Smooth muscle cell (in vitro differentiated cells): ENCODE results near the gene THEM5. TPM values are rescaled to one million over a fixed set of nuclear protein-coding genes. Genes with fewer than 3 reads are reported as not detected.

ENCODE experiments used
- DNase-seq: peaks from one replicate; lab custom pipeline; 2025; ENCODE audit not compliant: unreplicated experiment; lab: John Stamatoyannopoulos, UW
- H2AFZ ChIP-seq: fragments of 200-600 bp; sonication (generic); 2 replicates; pipeline ENCODE4 v1.6.0; 2016; ENCODE audit warnings: antibody characterized with exemption, low read depth, mild to moderate bottlenecking
- H3F3A ChIP-seq: fragments of 200-600 bp; sonication (generic); 2 replicates; pipeline ENCODE4 v1.6.0; 2017; ENCODE audit warnings: antibody characterized with exemption, low read depth
- H3K27ac ChIP-seq: fragments of 200-600 bp; sonication (generic); 2 replicates; pipeline ENCODE4 v1.5.1; 2016; ENCODE audit warnings: low read depth, mild to moderate bottlenecking
- H3K27me3 ChIP-seq: fragments of 200-600 bp; sonication (generic); 2 replicates; pipeline ENCODE4 v1.6.1; 2016; ENCODE audit warnings: low read depth, mild to moderate bottlenecking
- H3K36me3 ChIP-seq: fragments of 200-600 bp; sonication (generic); 2 replicates; pipeline ENCODE4 v1.5.1; 2016; ENCODE audit warnings: low read depth
- H3K4me1 ChIP-seq: fragments of 200-600 bp; sonication (generic); 2 replicates; pipeline ENCODE4 v1.5.1; 2016; ENCODE audit warnings: low read depth
- H3K4me2 ChIP-seq: fragments of 200-600 bp; sonication (generic); 2 replicates; pipeline ENCODE4 v1.6.0; 2016; ENCODE audit warnings: mild to moderate bottlenecking
- H3K4me3 ChIP-seq: fragments of 200-600 bp; sonication (generic); 2 replicates; pipeline ENCODE4 v1.5.1; 2016; ENCODE audit warnings: mild to moderate bottlenecking
- H3K79me2 ChIP-seq: fragments of 200-600 bp; sonication (generic); 2 replicates; pipeline ENCODE4 v1.6.0; 2016; ENCODE audit warnings: low read depth, mild to moderate bottlenecking
- H3K9ac ChIP-seq: fragments of 200-600 bp; sonication (generic); 2 replicates; pipeline ENCODE4 v1.6.0; 2016; ENCODE audit warnings: low read depth
- H3K9me3 ChIP-seq: fragments of 200-600 bp; sonication (generic); replicated peaks from 2 replicates; pipeline ENCODE4 v1.5.1; 2016; ENCODE audit warnings: low read depth
- H4K20me1 ChIP-seq: fragments of 200-600 bp; sonication (generic); 2 replicates; pipeline ENCODE4 v1.6.0; 2016; ENCODE audit warnings: low read depth
- WGBS: methylation state at CpG from one replicate; pipeline ENCODE4 v1.1.7; 2016; ENCODE audit warnings: low lambda C conversion rate; 5-methylcytosine and 5-hydroxymethylcytosine counted together
- polyA plus RNA-seq: library from polyadenylated mRNA; unstranded; fragments of >200 nt; fragmentation: Nextera tagmentation; extraction: Ambion mirVana; gene quantifications from 2 replicates; pipeline ENCODE4 v1.2.1, GENCODE V29; 2016
- total RNA-seq: library from RNA; depleted of rRNA; stranded (reverse); fragments of >200 nt; gene quantifications from 2 replicates; pipeline ENCODE4 v1.2.3, GENCODE V29; 2014
- TF ChIP-seq, protein P1 (sequence below): fragments of 200-600 bp; sonication (generic); IDR thresholded peaks from 2 replicates; pipeline ENCODE4 v1.5.1; 2017; ENCODE audit warnings: borderline replicate concordance, mild to moderate bottlenecking, antibody characterized with exemption; ENCODE audit not compliant: insufficient read depth, poor library complexity, severe bottlenecking

The THEM5 gene
- total and polyA plus RNA-seq, 2 experiments from 2014 or later, result 0.76 to 1.0 TPM

DNA sequence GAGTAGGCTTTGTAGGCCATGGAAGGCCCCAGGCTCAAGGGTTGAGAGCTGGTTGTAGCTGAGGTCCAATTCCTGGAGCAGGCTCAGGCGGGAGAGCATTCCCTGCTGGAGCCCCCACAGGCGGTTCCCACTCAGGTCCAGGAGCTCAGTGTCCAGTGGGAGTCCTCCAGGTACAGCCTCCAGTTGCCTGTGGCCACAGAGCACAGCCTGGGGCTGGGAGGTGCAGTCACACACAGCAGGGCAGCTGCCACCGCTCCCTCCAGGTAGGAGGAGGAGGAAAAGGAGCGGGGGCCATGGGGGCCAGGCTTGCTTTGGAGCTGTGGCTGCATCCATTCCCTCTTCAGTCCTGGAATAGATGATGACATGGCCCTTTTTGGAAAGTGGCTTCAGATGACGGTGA, 51.1 kb downstream of the THEM5 start:
- 92% methylated on average over 5 of the region's 5 CpGs for WGBS

DNA sequence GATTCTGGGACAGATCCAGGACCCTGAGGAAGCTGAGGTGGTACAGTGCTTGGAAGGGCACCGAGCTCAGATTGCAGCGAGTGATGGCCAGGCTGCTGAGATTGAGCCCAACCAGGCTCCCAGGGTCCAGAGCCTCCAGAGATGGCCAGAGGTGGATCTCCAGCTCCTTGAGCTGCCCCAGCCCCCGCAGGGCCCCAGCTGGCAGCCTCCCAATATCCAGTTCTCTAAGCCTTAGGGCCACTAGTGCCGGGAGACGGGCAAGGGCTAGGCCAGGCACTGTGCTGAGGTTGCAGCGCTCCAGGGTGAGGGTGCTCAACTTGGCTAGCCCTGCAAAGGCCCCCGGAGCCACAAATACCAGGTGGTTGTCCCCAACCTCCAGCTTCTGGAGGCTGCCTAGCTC, 51.7 kb downstream of the THEM5 start:
- no peaks in the 10 kb centered on the region for H3F3A ChIP-seq
- 95% methylated on average over 7 of the region's 7 CpGs for WGBS
- no peak overlapping the region for H3K4me2 ChIP-seq
- no peak overlapping the region for H3K27ac ChIP-seq
- no peak for DNase-seq
- H3K9me3 ChIP-seq, result no peaks in the 10 kb centered on the region
- peaks cover 14% of the 10 kb centered on the region for H3K27me3 ChIP-seq
- no peaks in the 10 kb centered on the region for H4K20me1 ChIP-seq
- TF ChIP-seq, protein P1, sequence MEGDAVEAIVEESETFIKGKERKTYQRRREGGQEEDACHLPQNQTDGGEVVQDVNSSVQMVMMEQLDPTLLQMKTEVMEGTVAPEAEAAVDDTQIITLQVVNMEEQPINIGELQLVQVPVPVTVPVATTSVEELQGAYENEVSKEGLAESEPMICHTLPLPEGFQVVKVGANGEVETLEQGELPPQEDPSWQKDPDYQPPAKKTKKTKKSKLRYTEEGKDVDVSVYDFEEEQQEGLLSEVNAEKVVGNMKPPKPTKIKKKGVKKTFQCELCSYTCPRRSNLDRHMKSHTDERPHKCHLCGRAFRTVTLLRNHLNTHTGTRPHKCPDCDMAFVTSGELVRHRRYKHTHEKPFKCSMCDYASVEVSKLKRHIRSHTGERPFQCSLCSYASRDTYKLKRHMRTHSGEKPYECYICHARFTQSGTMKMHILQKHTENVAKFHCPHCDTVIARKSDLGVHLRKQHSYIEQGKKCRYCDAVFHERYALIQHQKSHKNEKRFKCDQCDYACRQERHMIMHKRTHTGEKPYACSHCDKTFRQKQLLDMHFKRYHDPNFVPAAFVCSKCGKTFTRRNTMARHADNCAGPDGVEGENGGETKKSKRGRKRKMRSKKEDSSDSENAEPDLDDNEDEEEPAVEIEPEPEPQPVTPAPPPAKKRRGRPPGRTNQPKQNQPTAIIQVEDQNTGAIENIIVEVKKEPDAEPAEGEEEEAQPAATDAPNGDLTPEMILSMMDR, result no peak
- no peaks in the 10 kb centered on the region for H3K4me1 ChIP-seq
- no peak overlapping the region for H3K4me3 ChIP-seq
- no peaks in the 10 kb centered on the region for H3K79me2 ChIP-seq
- no peaks in the 10 kb centered on the region for H3K36me3 ChIP-seq
- no peak overlapping the region for H2AFZ ChIP-seq
- no peak overlapping the region for H3K9ac ChIP-seq

More for the DNA sequence above, 51.1 kb downstream of the THEM5 start:
- TF ChIP-seq, protein P1, result no peak
- Histone ChIP-seq H3K36me3 (no peaks in the 10 kb centered on the region), H3F3A (no peaks in the 10 kb centered on the region), H3K79me2 (no peaks in the 10 kb centered on the region), H3K4me2 (no peak overlapping the region), H3K4me1 (no peaks in the 10 kb centered on the region), H3K4me3 (no peak overlapping the region), H4K20me1 (no peaks in the 10 kb centered on the region), H3K9ac (no peak overlapping the region), H2AFZ (no peak overlapping the region), H3K9me3 (no peaks in the 10 kb centered on the region), H3K27ac (no peak overlapping the region), H3K27me3 (peaks cover 14% of the 10 kb centered on the region)
- DNase-seq, result no peak

DNA sequence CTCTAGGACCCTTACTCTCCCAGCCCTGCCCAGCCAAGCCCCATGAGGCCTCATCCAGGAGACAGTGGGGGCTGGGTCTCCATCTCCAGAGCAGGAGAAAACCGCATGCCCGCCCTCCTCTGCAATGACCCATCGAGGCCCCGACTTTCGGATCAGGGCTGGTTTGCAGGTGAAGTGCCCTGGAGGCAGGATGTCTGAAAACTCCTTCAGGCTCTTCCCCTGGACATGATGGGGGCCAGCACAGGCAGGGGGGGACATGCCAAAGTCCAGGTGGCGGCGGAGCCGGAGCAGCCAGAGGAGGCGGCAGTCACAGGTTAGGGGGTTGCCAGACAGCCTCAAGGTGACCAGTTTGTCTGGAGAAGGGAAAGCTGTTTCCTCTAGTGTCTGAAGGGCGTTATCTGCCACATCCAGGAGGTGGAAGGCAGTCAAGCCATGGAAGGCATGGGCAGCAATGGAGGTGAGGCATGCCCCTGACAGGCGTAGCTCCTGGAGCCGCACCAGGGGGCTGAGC, 52.1 kb downstream of the THEM5 start:
- no peaks in the 10 kb centered on the region for H3K9me3 ChIP-seq
- H3K4me2 ChIP-seq, result no peak overlapping the region
- WGBS, result 95% methylated on average over 12 of the region's 12 CpGs
- no peak overlapping the region for H3K9ac ChIP-seq
- H3K4me1 ChIP-seq, result no peaks in the 10 kb centered on the region
- no peaks in the 10 kb centered on the region for H3F3A ChIP-seq
- H3K4me3 ChIP-seq, result no peak overlapping the region
- TF ChIP-seq, protein P1, result no peak
- DNase-seq, result no peak
- H3K27ac ChIP-seq, result no peak overlapping the region
- H2AFZ ChIP-seq, result no peak overlapping the region
- no peaks in the 10 kb centered on the region for H4K20me1 ChIP-seq
- H3K79me2 ChIP-seq, result no peaks in the 10 kb centered on the region
- no peaks in the 10 kb centered on the region for H3K36me3 ChIP-seq
- H3K27me3 ChIP-seq, result peaks cover 14% of the 10 kb centered on the region

DNA sequence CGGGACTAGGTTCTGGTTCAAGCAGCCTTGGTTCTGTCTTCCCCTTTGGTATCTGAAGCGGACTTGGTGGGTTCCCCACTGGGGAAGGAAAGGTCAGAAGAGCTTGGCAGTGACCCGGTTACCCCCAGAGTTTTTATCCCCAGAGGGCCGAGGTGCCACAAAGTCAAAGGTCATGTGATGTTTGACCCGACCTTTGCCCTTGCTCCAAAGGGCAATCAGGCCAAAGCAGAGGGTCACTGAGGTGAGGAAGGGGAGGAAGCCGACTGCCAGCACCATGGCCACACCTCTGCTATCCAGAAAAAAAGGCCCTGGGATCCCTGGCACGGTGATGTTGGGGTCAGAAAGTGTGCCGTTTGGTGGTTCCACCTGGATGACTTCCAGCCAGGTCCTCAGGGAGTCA, 52.7 kb downstream of the THEM5 start:
- Histone ChIP-seq H3K27me3 (peaks cover 14% of the 10 kb centered on the region), H3K79me2 (no peaks in the 10 kb centered on the region), H3K27ac (no peak overlapping the region), H3K4me1 (no peaks in the 10 kb centered on the region), H3K36me3 (no peaks in the 10 kb centered on the region), H3K4me3 (no peak overlapping the region), H3F3A (no peaks in the 10 kb centered on the region), H3K9me3 (no peaks in the 10 kb centered on the region), H3K4me2 (no peak overlapping the region), H4K20me1 (no peaks in the 10 kb centered on the region), H2AFZ (no peak overlapping the region), H3K9ac (no peak overlapping the region)
- DNase-seq, result no peak
- WGBS, result 93% methylated on average over 8 of the region's 8 CpGs
- TF ChIP-seq, protein P1, result no peak
